Mesendoderm (in vitro differentiated cells): ENCODE data around the gene ASPDH. TPM values are rescaled to one million over a fixed set of nuclear protein-coding genes. Genes with fewer than 3 reads are reported as not detected.

Experiments used
- DNase-seq: peaks from one replicate; pipeline ENCODE4 v3.0.0; 2013
- H2AK5ac ChIP-seq: 2 replicates; pipeline ENCODE4 v1.6.1; 2013; ENCODE audit warnings: low read length, inconsistent platforms
- H2BK120ac ChIP-seq: 2 replicates; pipeline ENCODE4 v1.6.1; 2013; ENCODE audit warnings: low read depth, mild to moderate bottlenecking, low read length, moderate library complexity, mixed read lengths
- H2BK15ac ChIP-seq: replicated peaks from 2 replicates; pipeline ENCODE4 v1.6.1; 2013; ENCODE audit warnings: low read depth, mild to moderate bottlenecking, moderate library complexity
- H2BK5ac ChIP-seq: 2 replicates; pipeline ENCODE4 v1.6.1; 2013; ENCODE audit warnings: low read length, inconsistent platforms
- H3K18ac ChIP-seq: 2 replicates; pipeline ENCODE4 v1.6.1; 2013; ENCODE audit warnings: mild to moderate bottlenecking, low read length, mixed read lengths
- H3K23ac ChIP-seq: one replicate; pipeline ENCODE4 v1.6.1; 2013; ENCODE audit warnings: low read length
- H3K27ac ChIP-seq: 2 replicates; pipeline ENCODE4 v1.5.1; 2013; ENCODE audit warnings: low read depth, mild to moderate bottlenecking, inconsistent platforms, low read length, moderate library complexity
- H3K27me3 ChIP-seq: 2 replicates; pipeline ENCODE4 v1.6.1; 2013; ENCODE audit warnings: low read length, control low read depth, mild to moderate bottlenecking, inconsistent platforms; ENCODE audit not compliant: insufficient read depth, poor library complexity
- H3K36me3 ChIP-seq: 2 replicates; pipeline ENCODE4 v1.6.1; 2013; ENCODE audit warnings: low read length, inconsistent platforms; ENCODE audit not compliant: control insufficient read depth, insufficient read depth
- H3K4ac ChIP-seq: one replicate; pipeline ENCODE4 v1.6.1; 2013; ENCODE audit warnings: low read depth, mild to moderate bottlenecking, low read length, moderate library complexity
- H3K4me1 ChIP-seq: 2 replicates; pipeline ENCODE4 v1.6.1; 2013; ENCODE audit warnings: low read depth, low read length, inconsistent platforms; ENCODE audit not compliant: control insufficient read depth
- H3K4me2 ChIP-seq: 2 replicates; pipeline ENCODE4 v1.6.1; 2013; ENCODE audit warnings: low read length
- H3K4me3 ChIP-seq: 2 replicates; pipeline ENCODE4 v1.5.1; 2013; ENCODE audit warnings: mild to moderate bottlenecking, low read length
- H3K56ac ChIP-seq: one replicate; pipeline ENCODE4 v1.6.1; 2013; ENCODE audit warnings: low read length
- H3K79me1 ChIP-seq: 2 replicates; pipeline ENCODE4 v1.6.1; 2013; ENCODE audit warnings: low read length, inconsistent platforms
- H3K79me2 ChIP-seq: 2 replicates; pipeline ENCODE4 v1.6.1; 2013; ENCODE audit warnings: mild to moderate bottlenecking, low read length; ENCODE audit not compliant: control insufficient read depth, insufficient read depth
- H3K9ac ChIP-seq: 2 replicates; pipeline ENCODE4 v1.6.1; 2013; ENCODE audit warnings: low read length, inconsistent platforms
- H4K5ac ChIP-seq: one replicate; pipeline ENCODE4 v1.6.1; 2013; ENCODE audit warnings: low read length
- H4K8ac ChIP-seq: one replicate; pipeline ENCODE4 v1.6.1; 2013; ENCODE audit warnings: low read depth, mild to moderate bottlenecking, control low read depth, low read length, moderate library complexity
- WGBS: extraction: QIAGEN DNeasy Blood & Tissue Kit; methylation state at CpG from one replicate; pipeline ENCODE4 v1.1.7; 2013; ENCODE audit warnings: low lambda C conversion rate, missing lambda C conversion rate; ENCODE audit not compliant: insufficient coverage; ENCODE audit errors: extremely low coverage; 5-methylcytosine and 5-hydroxymethylcytosine counted together
- polyA plus RNA-seq, 2 experiments: library from polyadenylated mRNA; stranded (reverse); fragments of 200-250 nt; gene quantifications; one replicate each; pipeline ENCODE4 v1.2.3, GENCODE V29; 2013

Gene ASPDH
- not detected for polyA plus RNA-seq (2013, experiment 1 of 2)
- polyA plus RNA-seq (2013, experiment 2 of 2): not detected

- no peaks in the 10 kb centered on the region for H3K79me1 ChIP-seq
- H3K79me2 ChIP-seq: no peaks in the 10 kb centered on the region
- DNase-seq: no peak
- H3K27ac ChIP-seq: no peak within 1 kb of the TSS
- no peak within 1 kb of the TSS for H3K23ac ChIP-seq
- no peaks in the 10 kb centered on the region for H3K36me3 ChIP-seq
- H3K4me2 ChIP-seq: no peak within 1 kb of the TSS
- H4K5ac ChIP-seq: no peak within 1 kb of the TSS
- H3K4me3 ChIP-seq: no peak within 1 kb of the TSS
- no peaks in the 10 kb centered on the region for H3K27me3 ChIP-seq
- H4K8ac ChIP-seq: no peak within 1 kb of the TSS
- no peak within 1 kb of the TSS for H2BK5ac ChIP-seq
- no peak within 1 kb of the TSS for H3K9ac ChIP-seq
- no peaks in the 10 kb centered on the region for H3K4me1 ChIP-seq
- H3K18ac ChIP-seq: no peak within 1 kb of the TSS
- no CpG with 5 or more reads among the region's 22 CpGs for WGBS
- H3K56ac ChIP-seq: no peak within 1 kb of the TSS
- H2BK15ac ChIP-seq: no peak within 1 kb of the TSS
- H2AK5ac ChIP-seq: no peak within 1 kb of the TSS
- H2BK120ac ChIP-seq: no peak within 1 kb of the TSS
- no peak within 1 kb of the TSS for H3K4ac ChIP-seq
Measured at GRCh38 chr19:50513746-50514345, at the start of gene ASPDH. Gene ASPDH (minus strand): TSS chr19:50513913. CDS start chr19:50513823, 90 bp downstream.

DNA sequence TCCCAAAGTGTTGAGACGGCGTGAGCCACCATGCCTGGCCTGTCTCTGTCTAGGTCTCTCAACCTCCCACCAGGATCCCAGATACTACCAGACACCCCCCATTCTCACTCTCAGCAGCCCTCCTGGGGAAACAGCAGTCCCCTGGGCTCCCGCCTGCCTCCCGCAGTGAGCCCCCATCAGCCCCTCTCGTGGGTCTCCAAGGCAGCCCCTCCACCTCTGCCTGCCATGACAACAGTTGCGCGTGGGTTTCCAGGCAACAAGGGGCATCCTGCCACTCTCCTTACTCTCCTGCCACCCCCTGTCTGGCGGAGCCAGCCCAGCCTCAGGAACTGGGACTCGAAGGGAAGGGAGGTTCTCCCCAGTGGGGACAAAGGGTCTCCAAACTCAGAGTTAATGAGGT lies 49.3 kb upstream of the ASPDH start:
- Histone ChIP-seq H2BK120ac (no peak overlapping the region), H3K79me1 (no peaks in the 10 kb centered on the region), H3K56ac (no peak overlapping the region), H3K4me3 (no peak overlapping the region), H2BK15ac (no peak overlapping the region), H3K79me2 (no peaks in the 10 kb centered on the region), H3K27me3 (peaks cover 37% of the 10 kb centered on the region), H2AK5ac (no peak overlapping the region), H3K4ac (no peak overlapping the region), H3K23ac (no peak overlapping the region), H3K4me2 (no peak overlapping the region), H3K27ac (no peak overlapping the region), H3K9ac (no peak overlapping the region), H3K36me3 (no peaks in the 10 kb centered on the region), H4K5ac (no peak overlapping the region), H3K4me1 (no peaks in the 10 kb centered on the region), H3K18ac (no peak overlapping the region), H2BK5ac (no peak overlapping the region), H4K8ac (no peak overlapping the region)
- no CpG with 5 or more reads among the region's 9 CpGs for WGBS
- no peak for DNase-seq

DNA sequence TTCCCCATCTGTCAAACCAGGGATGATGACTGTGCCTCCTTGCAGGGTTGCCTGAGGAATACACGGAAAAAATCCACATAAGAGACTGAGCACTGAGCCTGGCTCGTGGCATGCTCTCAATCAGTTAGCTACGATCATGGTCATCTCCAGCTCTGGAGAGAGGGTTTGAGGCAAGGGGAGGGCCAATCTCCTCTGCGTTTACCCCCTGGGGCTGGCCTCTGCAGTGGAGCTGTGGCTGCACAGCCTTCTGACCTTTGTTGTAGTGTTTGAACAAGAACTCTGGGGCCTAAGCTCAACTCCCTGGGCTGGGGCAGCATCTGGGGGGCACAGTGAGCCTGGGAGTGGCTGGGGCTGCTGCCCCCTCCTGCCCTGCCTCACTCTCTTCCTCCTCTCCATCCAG lies 48.6 kb upstream of the ASPDH start:
- Histone ChIP-seq H3K18ac (no peak overlapping the region), H2BK120ac (no peak overlapping the region), H3K4me3 (no peak overlapping the region), H3K79me1 (no peaks in the 10 kb centered on the region), H3K79me2 (no peaks in the 10 kb centered on the region), H3K27ac (no peak overlapping the region), H3K23ac (no peak overlapping the region), H3K4me1 (no peaks in the 10 kb centered on the region), H2BK5ac (no peak overlapping the region), H2AK5ac (no peak overlapping the region), H4K5ac (no peak overlapping the region), H3K56ac (no peak overlapping the region), H2BK15ac (no peak overlapping the region), H3K4me2 (no peak overlapping the region), H3K27me3 (peaks cover 37% of the 10 kb centered on the region), H4K8ac (no peak overlapping the region), H3K9ac (no peak overlapping the region), H3K36me3 (no peaks in the 10 kb centered on the region), H3K4ac (no peak overlapping the region)
- no peak for DNase-seq
- whole genome bisulfite sequencing: no CpG with 5 or more reads among the region's 4 CpGs

DNA sequence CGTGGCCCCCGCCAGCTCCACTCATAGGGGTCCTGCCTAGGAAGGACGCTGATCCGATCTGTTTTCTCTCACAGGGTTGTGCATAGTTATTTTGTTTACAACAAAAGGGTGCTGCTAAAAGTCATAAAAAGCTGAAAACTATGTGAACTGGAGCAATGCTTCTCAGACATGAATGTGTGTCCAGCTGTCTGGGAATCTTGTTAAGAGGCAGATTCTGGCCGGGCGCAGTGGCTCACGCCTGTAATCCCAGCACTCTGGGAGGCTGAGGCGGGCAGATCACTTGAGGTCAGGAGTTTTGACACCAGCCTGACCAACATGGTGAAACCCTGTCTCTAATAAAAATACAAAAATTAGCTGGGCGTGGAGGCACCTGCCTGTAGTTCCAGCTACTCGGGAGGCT lies 45.9 kb upstream of the ASPDH start:
- H3K23ac ChIP-seq: no peak overlapping the region
- H3K9ac ChIP-seq: no peak overlapping the region
- H2BK5ac ChIP-seq: no peak overlapping the region
- no peaks in the 10 kb centered on the region for H3K79me2 ChIP-seq
- no peak overlapping the region for H2BK15ac ChIP-seq
- WGBS: no CpG with 5 or more reads among the region's 10 CpGs
- no peak overlapping the region for H3K18ac ChIP-seq
- no peaks in the 10 kb centered on the region for H3K4me1 ChIP-seq
- no peak overlapping the region for H4K8ac ChIP-seq
- H3K36me3 ChIP-seq: no peaks in the 10 kb centered on the region
- H3K56ac ChIP-seq: no peak overlapping the region
- no peak overlapping the region for H4K5ac ChIP-seq
- H3K4ac ChIP-seq: no peak overlapping the region
- H3K4me2 ChIP-seq: no peak overlapping the region
- no peak overlapping the region for H3K27ac ChIP-seq
- H3K27me3 ChIP-seq: peaks cover 20% of the 10 kb centered on the region
- H3K79me1 ChIP-seq: no peaks in the 10 kb centered on the region
- H2BK120ac ChIP-seq: no peak overlapping the region
- DNase-seq: no peak
- no peak overlapping the region for H3K4me3 ChIP-seq
- no peak overlapping the region for H2AK5ac ChIP-seq

DNA sequence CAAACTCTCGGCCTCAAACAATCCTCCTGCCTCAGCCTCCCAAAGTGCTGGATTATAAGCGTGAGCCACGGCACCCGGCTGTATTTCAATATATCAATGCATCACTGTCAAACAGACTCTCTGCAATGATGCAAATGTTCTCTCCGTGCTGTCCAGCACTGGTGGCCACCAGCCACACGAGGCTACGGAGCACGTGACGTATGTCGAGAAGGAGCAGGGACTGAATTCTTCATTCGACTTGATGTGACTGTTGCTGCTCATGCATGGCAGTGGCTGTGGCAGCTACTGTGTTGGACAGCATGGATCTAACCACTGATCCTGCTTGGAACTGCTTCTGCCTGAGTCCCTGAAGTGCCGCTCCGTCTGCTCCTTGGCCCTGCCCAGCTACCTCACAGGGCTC lies 44.7 kb upstream of the ASPDH start:
- Histone ChIP-seq H4K5ac (no peak overlapping the region), H3K18ac (no peak overlapping the region), H3K79me1 (no peaks in the 10 kb centered on the region), H3K79me2 (no peaks in the 10 kb centered on the region), H3K4me3 (no peak overlapping the region), H3K36me3 (no peaks in the 10 kb centered on the region), H2AK5ac (no peak overlapping the region), H2BK120ac (no peak overlapping the region), H2BK5ac (no peak overlapping the region), H3K4ac (no peak overlapping the region), H3K23ac (no peak overlapping the region), H3K27me3 (peaks cover 14% of the 10 kb centered on the region), H4K8ac (no peak overlapping the region), H3K56ac (no peak overlapping the region), H2BK15ac (no peak overlapping the region), H3K4me2 (no peak overlapping the region), H3K9ac (no peak overlapping the region), H3K4me1 (no peaks in the 10 kb centered on the region), H3K27ac (no peak overlapping the region)
- DNase-seq: no peak
- WGBS: no CpG with 5 or more reads among the region's 13 CpGs

DNA sequence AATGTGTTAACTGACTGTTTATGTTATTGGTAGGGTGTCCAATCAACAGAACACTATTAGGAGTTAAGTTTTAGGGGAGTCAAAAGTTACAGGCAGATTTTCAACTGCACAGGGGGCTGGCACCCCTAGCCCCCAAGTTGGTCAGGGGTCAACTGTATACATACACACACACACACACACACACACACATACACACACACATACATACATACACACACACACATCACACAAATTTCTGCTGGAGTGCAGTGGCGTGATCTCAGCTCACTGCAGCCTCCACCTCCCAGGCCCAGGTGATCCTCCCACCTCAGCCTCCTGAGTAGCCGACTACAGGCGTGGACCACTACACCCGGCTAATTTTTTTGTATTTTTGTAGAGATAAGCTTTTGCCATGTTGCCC lies 44.3 kb upstream of the ASPDH start:
- Histone ChIP-seq H3K4me1 (no peaks in the 10 kb centered on the region), H2AK5ac (no peak overlapping the region), H3K79me1 (no peaks in the 10 kb centered on the region), H2BK120ac (no peak overlapping the region), H2BK15ac (no peak overlapping the region), H2BK5ac (no peak overlapping the region), H3K18ac (no peak overlapping the region), H3K23ac (no peak overlapping the region), H3K4ac (no peak overlapping the region), H3K56ac (no peak overlapping the region), H3K9ac (no peak overlapping the region), H3K4me2 (no peak overlapping the region), H3K4me3 (no peak overlapping the region), H4K5ac (no peak overlapping the region), H3K27me3 (peaks cover 11% of the 10 kb centered on the region), H3K79me2 (no peaks in the 10 kb centered on the region), H3K36me3 (no peaks in the 10 kb centered on the region), H4K8ac (no peak overlapping the region), H3K27ac (no peak overlapping the region)
- no CpG with 5 or more reads among the region's 4 CpGs for WGBS
- DNase-seq: no peak
